Breast epithelium (tissue), 3 donors: ENCODE results near the gene DLG1.

Experiments used
- CTCF ChIP-seq, 3 donors: fragments of 450-650 bp; IDR thresholded peaks; one replicate each; pipeline ENCODE4 v1.5.1; 2016 to 2017; ENCODE audit warnings: antibody characterized with exemption in 3 of 3, mild to moderate bottlenecking in 3 of 3, moderate library complexity in 3 of 3
- POLR2A ChIP-seq: fragments of 450-650 bp; IDR thresholded peaks from one replicate; pipeline ENCODE4 v1.6.1; 2016; ENCODE audit warnings: antibody characterized with exemption, mild to moderate bottlenecking, moderate library complexity

GRCh38 chr3:197015790-197016736 is 282.3 kb downstream of the DLG1 start:
- no peak for TF ChIP-seq CTCF (IDR thresholded peaks at IDR 0.05)
- no peak for TF ChIP-seq POLR2A
